Measurements from ENCODE around the gene MICU1. TPM values are rescaled to one million over a fixed set of nuclear protein-coding genes. Genes with fewer than 3 reads are reported as not detected.
"Not testable (repeated sequence)": the region's sequence is repeated elsewhere in the genome, so short reads cannot be mapped to it uniquely, and the experiment has no call there.

MICU1 gene
- total RNA-seq, 1 experiment from 2014 or later = 25.5 TPM

- no peak overlapping the region for H3K27ac Mint-ChIP-seq (ENCODE audit: low read depth, unreplicated experiment)
- intact Hi-C loops (cut with micrococcal nuclease) = no loop called here
- no peaks in the 10 kb centered on the region for H3K27me3 Mint-ChIP-seq (ENCODE audit: insufficient read depth, unreplicated experiment)
- H3K9me3 Mint-ChIP-seq (ENCODE audit: unreplicated experiment) = no peaks in the 10 kb centered on the region
- peaks cover 39% of the 10 kb centered on the region for H3K4me1 Mint-ChIP-seq (ENCODE audit: insufficient read depth, unreplicated experiment)
- H3K36me3 Mint-ChIP-seq (ENCODE audit: insufficient read depth, unreplicated experiment) = peaks cover 29% of the 10 kb centered on the region
- no peak overlapping the region for H3K4me3 Mint-ChIP-seq (ENCODE audit: unreplicated experiment)
- ChIA-PET CTCF (interaction anchor here (0.5 to 2.0 kb wide), 5 partner anchors 12 to 744 kb away, joined by 3 to 6 read pairs (median 4); partner anchors contain the start of genes ANAPC16 and ASCC1), POLR2A (no interaction called here)
- no peak for DNase-seq (ENCODE audit: unreplicated experiment)
- TF ChIP-seq CTCF (IDR thresholded peaks at IDR 0.05; ENCODE audit: unreplicated experiment) = no peak
- BruUV-seq (replicated peaks) = no TSS peak
Observed at GRCh38 chr10:72351479-72351878, 274.4 kb downstream of the MICU1 start.

- intact Hi-C loops (cut with micrococcal nuclease) = no loop called here
- POLR2A ChIA-PET = interaction anchor here (1.0 to 1.7 kb wide), 2 partner anchors 14 to 30 kb away, joined by 3 to 5 read pairs; no protein-coding TSS in a partner anchor
Observed at GRCh38 chr10:72349438-72349837, 276.4 kb downstream of the MICU1 start.

GRCh38 chr10:72348282-72348681 lies 277.6 kb downstream of the MICU1 start:
- intact Hi-C loops (cut with micrococcal nuclease) = no loop called here
- H3K27me3 Mint-ChIP-seq (ENCODE audit: insufficient read depth, unreplicated experiment) = no peaks in the 10 kb centered on the region
- no peak overlapping the region for H3K27ac Mint-ChIP-seq (ENCODE audit: low read depth, unreplicated experiment)
- ChIA-PET CTCF (interaction anchor here (1.7 to 2.9 kb wide), 2 partner anchors 10 to 125 kb away, joined by 6 to 16 read pairs; no protein-coding TSS in a partner anchor), POLR2A (interaction anchor here (0.8 kb wide), 1 partner anchor 153 kb away, joined by 3 read pairs; no protein-coding TSS in a partner anchor)
- no TSS peak for BruUV-seq (replicated peaks)
- no peak for DNase-seq (ENCODE audit: unreplicated experiment)
- peaks cover 37% of the 10 kb centered on the region for H3K36me3 Mint-ChIP-seq (ENCODE audit: insufficient read depth, unreplicated experiment)
- H3K4me1 Mint-ChIP-seq (ENCODE audit: insufficient read depth, unreplicated experiment) = peaks cover 23% of the 10 kb centered on the region
- TF ChIP-seq CTCF (IDR thresholded peaks at IDR 0.05; ENCODE audit: unreplicated experiment) = no peak
- H3K9me3 Mint-ChIP-seq (ENCODE audit: unreplicated experiment) = no peaks in the 10 kb centered on the region
- H3K4me3 Mint-ChIP-seq (ENCODE audit: unreplicated experiment) = no peak overlapping the region

More at GRCh38 chr10:72349438-72349837, 276.4 kb downstream of the MICU1 start:
- CTCF ChIA-PET = interaction anchor here (0.6 to 2.9 kb wide), 7 partner anchors 8 to 126 kb away, joined by 3 to 16 read pairs (median 6); no protein-coding TSS in a partner anchor
- H3K4me1 Mint-ChIP-seq (ENCODE audit: insufficient read depth, unreplicated experiment) = peaks cover 27% of the 10 kb centered on the region
- BruUV-seq (replicated peaks) = no TSS peak
- peaks cover 29% of the 10 kb centered on the region for H3K36me3 Mint-ChIP-seq (ENCODE audit: insufficient read depth, unreplicated experiment)
- H3K27me3 Mint-ChIP-seq (ENCODE audit: insufficient read depth, unreplicated experiment) = no peaks in the 10 kb centered on the region
- H3K27ac Mint-ChIP-seq (ENCODE audit: low read depth, unreplicated experiment) = no peak overlapping the region
- no peak overlapping the region for H3K4me3 Mint-ChIP-seq (ENCODE audit: unreplicated experiment)
- TF ChIP-seq CTCF (IDR thresholded peaks at IDR 0.05; ENCODE audit: unreplicated experiment) = no peak
- no peaks in the 10 kb centered on the region for H3K9me3 Mint-ChIP-seq (ENCODE audit: unreplicated experiment)
- no peak for DNase-seq (ENCODE audit: unreplicated experiment)

- DNase-seq (ENCODE audit: unreplicated experiment); H3K27me3 Mint-ChIP-seq (ENCODE audit: insufficient read depth, unreplicated experiment); BruUV-seq (replicated peaks); H3K9me3 Mint-ChIP-seq (ENCODE audit: unreplicated experiment); H3K4me3 Mint-ChIP-seq (ENCODE audit: unreplicated experiment); intact Hi-C loops (cut with micrococcal nuclease); H3K4me1 Mint-ChIP-seq (ENCODE audit: insufficient read depth, unreplicated experiment); H3K27ac Mint-ChIP-seq (ENCODE audit: low read depth, unreplicated experiment): not testable (repeated sequence)
- CTCF ChIA-PET = interaction anchor here (0.6 kb wide), 1 partner anchor 348 kb away, joined by 3 read pairs; no protein-coding TSS in a partner anchor
- H3K36me3 Mint-ChIP-seq (ENCODE audit: insufficient read depth, unreplicated experiment) = peaks cover 43% of the 10 kb centered on the region
- POLR2A ChIA-PET = interaction anchor here (0.7 kb wide), 1 partner anchor 1083 kb away, joined by 5 read pairs; no protein-coding TSS in a partner anchor
Observed at GRCh38 chr10:72346117-72346516, 279.8 kb downstream of the MICU1 start.

All from MCF 10A (cell line).